ENCODE results near the gene PXN. TPM values are rescaled to one million over a fixed set of nuclear protein-coding genes. Genes with fewer than 3 reads are reported as not detected.
"Not testable (repeated sequence)": the region's sequence is repeated elsewhere in the genome, so short reads cannot be mapped to it uniquely, and the experiment has no call there.

PXN gene
- total RNA-seq, 6 experiments from 2014 or later, result 15.1 to 32.6 (median 24.1) TPM

- Histone ChIP-seq H3K36me3 (peaks cover 0 to 2% (median 0%) of the 10 kb centered on the region in 4 donors), H3K4me3 (no peak overlapping the region), H3K27me3 (no peaks in the 10 kb centered on the region), H3K9me3 (no peaks in the 10 kb centered on the region), H3K4me1 (peaks cover 0 to 36% (median 23%) of the 10 kb centered on the region in 4 donors), H3K27ac (no peak overlapping the region)
- DNase-seq (no peak), ATAC-seq (no peak)
- intact Hi-C loops (cut with DNase I), result no loop called here
- WGBS (ENCODE audit: insufficient coverage, low coverage, low lambda C conversion rate, missing lambda C conversion rate), result 83% methylated on average over 1 of the region's 12 CpGs
- TF ChIP-seq CTCF (IDR thresholded peaks at IDR 0.05), result no peak
- TF ChIP-seq POLR2A (IDR thresholded peaks at IDR 0.05), result no peak
These were observed 26.6 kb downstream of the PXN start for GRCh38 chr12:120238839-120239445.

DNA sequence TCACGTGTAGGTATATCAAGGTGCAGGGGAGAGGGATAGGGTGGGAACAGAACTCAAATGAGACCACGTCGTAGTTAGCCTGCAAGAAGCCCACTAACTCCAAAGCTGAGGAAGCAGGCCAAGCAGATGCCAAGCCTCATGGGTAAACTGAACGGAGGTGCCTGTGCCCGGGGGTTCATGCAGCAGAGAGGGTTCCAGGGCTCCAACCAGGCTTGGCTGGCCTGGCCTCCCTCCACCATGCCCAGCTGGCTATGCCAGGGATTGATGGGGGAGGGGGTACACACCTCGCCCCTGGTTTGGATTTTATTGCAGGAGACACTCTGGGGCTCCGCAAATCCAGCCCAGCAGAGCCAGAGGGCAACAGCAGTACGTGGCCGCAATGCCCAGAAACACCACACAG lies 27.3 kb downstream of the PXN start:
- DNase-seq (no peak), ATAC-seq (no peak)
- no peak for TF ChIP-seq CTCF (IDR thresholded peaks at IDR 0.05)
- no peak for TF ChIP-seq POLR2A (IDR thresholded peaks at IDR 0.05)
- 39% methylated on average over 3 of the region's 9 CpGs for WGBS (ENCODE audit: insufficient coverage, low coverage, low lambda C conversion rate, missing lambda C conversion rate)
- intact Hi-C loops (cut with DNase I), result no loop called here
- Histone ChIP-seq H3K36me3 (peaks cover 0 to 2% (median 0%) of the 10 kb centered on the region in 4 donors), H3K4me1 (peaks cover 0 to 37% (median 21%) of the 10 kb centered on the region in 4 donors), H3K4me3 (no peak overlapping the region), H3K9me3 (no peaks in the 10 kb centered on the region), H3K27me3 (no peaks in the 10 kb centered on the region), H3K27ac (peak overlapping the region in 2 of 3 donors; percentile 17 to 47)

DNA sequence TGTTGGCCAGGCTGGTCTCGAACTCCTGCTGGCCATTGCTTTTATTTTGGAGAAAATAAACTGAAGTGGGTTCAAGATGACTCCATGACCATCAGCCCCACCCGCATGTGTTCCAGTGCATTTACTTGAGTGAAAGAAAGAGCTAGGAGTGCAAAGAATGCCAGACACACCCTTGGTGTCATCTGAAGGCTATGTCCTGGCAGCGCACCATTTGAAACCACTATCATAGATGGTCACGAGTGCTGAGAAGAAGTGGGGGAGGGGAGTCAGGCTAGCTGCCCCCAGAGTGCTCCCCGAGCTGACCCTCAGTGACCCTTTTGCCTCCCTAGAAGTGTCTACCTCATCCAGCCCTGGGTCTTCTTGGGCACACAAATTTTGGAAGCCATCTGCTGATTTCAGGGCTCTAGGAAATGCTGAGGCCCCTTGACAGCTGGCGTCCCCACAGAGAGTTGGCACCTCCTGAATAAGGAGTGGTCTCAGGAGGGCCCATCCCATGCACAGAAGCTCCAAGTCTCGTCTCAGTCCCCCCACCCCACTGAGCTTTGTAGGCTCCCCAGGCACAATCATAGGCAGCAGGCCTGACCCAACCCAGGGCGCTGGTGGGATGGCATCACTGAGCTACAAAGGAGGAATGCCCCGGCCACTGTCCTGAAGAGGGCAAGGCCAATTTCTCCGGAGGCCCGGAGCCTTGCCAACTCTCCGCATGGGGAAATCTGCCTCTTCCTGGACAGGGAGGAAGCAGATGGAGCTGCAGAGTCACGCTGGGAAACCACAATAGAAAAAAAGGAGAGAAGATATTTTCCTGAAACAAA lies 28.0 kb downstream of the PXN start:
- H3K9me3 ChIP-seq, result no peaks in the 10 kb centered on the region
- H3K4me3 ChIP-seq, result no peak overlapping the region
- DNase-seq (no peak), ATAC-seq (peak; percentile 4 to 30 (median 5))
- no peaks in the 10 kb centered on the region for H3K27me3 ChIP-seq
- WGBS (ENCODE audit: insufficient coverage, low coverage, low lambda C conversion rate, missing lambda C conversion rate), result 42% methylated on average over 9 of the region's 13 CpGs
- peaks cover 0 to 30% (median 18%) of the 10 kb centered on the region in 4 donors for H3K4me1 ChIP-seq
- intact Hi-C loops (cut with DNase I), result no loop called here
- TF ChIP-seq POLR2A (IDR thresholded peaks at IDR 0.05), result no peak
- no peak for TF ChIP-seq CTCF (IDR thresholded peaks at IDR 0.05)
- H3K36me3 ChIP-seq, result peaks cover 0 to 2% (median 0%) of the 10 kb centered on the region in 4 donors
- peak overlapping the region in 2 of 3 donors; percentile 17 to 47 for H3K27ac ChIP-seq

DNA sequence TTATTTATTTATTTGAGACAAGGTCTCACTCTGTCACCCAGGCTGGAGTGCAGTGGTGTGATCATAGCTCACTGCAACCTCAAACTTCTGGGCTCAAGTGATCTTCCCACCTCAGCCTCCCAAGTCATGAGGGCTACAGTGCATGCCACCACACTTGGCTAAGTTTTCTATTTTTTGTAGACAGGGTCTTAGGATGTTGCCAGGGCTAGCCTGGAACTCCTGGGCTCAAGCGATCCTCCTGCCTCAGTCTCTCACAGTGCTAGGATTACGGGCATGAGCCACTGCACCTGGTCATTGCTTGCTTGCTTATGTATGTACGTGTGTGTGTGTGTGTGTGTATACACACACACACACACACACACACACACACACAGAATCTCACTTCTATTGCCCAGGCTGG lies 28.7 kb downstream of the PXN start:
- Histone ChIP-seq H3K27ac (peak overlapping the region in 1 of 3 donors; percentile 17), H3K4me1 (peaks cover 0 to 28% (median 18%) of the 10 kb centered on the region in 4 donors)
- H3K27me3 ChIP-seq; DNase-seq; H3K4me3 ChIP-seq; H3K9me3 ChIP-seq; intact Hi-C loops (cut with DNase I); H3K36me3 ChIP-seq; ATAC-seq: not testable (repeated sequence)
- WGBS (ENCODE audit: insufficient coverage, low coverage, low lambda C conversion rate, missing lambda C conversion rate), result 87% methylated on average over 3 of the region's 3 CpGs

Data from right lobe of liver (tissue), 6 donors.